ENCODE data around the gene GGACT. TPM values are rescaled to one million over a fixed set of nuclear protein-coding genes. Genes with fewer than 3 reads are reported as not detected.

Gene GGACT
- total RNA-seq, 1 experiment from 2014 or later: 2.5 TPM

- TF ChIP-seq CTCF (IDR thresholded peaks at IDR 0.05): no peak
- TF ChIP-seq SIN3A (IDR thresholded peaks at IDR 0.05; ENCODE audit: borderline replicate concordance, insufficient read depth, low read depth, low read length): no peak
- no peak for TF ChIP-seq REST (IDR thresholded peaks at IDR 0.05; ENCODE audit: insufficient read depth in 1 of 2, low read depth in 2 of 2, low read length in 1 of 2)
- TF ChIP-seq POLR2AphosphoS5 (IDR thresholded peaks at IDR 0.05; ENCODE audit: low read depth, low read length): no peak
- in situ Hi-C loops (cut with HindIII; ENCODE audit: low pct_unique_long_range_greater_than_20kb, low sequenced_read_pairs): no loop called here
- H3K36me3 ChIP-seq (ENCODE audit: control insufficient read depth, insufficient read depth, low read length): no peaks in the 10 kb centered on the region
- ChIA-PET POLR2A (no interaction called here), CTCF (no interaction called here)
- no peaks in the 10 kb centered on the region for H3K27me3 ChIP-seq (ENCODE audit: control insufficient read depth, insufficient read depth, low read length)
- no peaks in the 10 kb centered on the region; the same call in 1 of the 2 replicates for H3K4me1 ChIP-seq (ENCODE audit: control insufficient read depth, insufficient read depth, low read length)
- BruUV-seq (replicated peaks): no TSS peak
- ATAC-seq (no peak), DNase-seq (ENCODE audit: low read depth, low spot score) (no peak)
- H3K4me3 ChIP-seq (ENCODE audit: low read depth in 2 of 2, low read length in 2 of 2): no peak overlapping the region
- intact Hi-C loops (cut with micrococcal nuclease; ENCODE audit: unreplicated experiment): no loop called here
- no peak overlapping the region for H3K27ac ChIP-seq (ENCODE audit: low read length)
- H3K9me3 ChIP-seq (ENCODE audit: control insufficient read depth, insufficient read depth, low read depth, low read length): no peaks in the 10 kb centered on the region
Observed at GRCh38 chr13:100521851-100522617, 66.6 kb downstream of the GGACT start.

GRCh38 chr13:100520936-100521850 is 67.4 kb downstream of the GGACT start:
- BruUV-seq (replicated peaks): no TSS peak
- in situ Hi-C loops (cut with HindIII; ENCODE audit: low pct_unique_long_range_greater_than_20kb, low sequenced_read_pairs) (no loop called here), intact Hi-C loops (cut with micrococcal nuclease; ENCODE audit: unreplicated experiment) (no loop called here)
- H3K27ac ChIP-seq (ENCODE audit: low read length): no peak overlapping the region
- POLR2A ChIA-PET: no interaction called here
- TF ChIP-seq REST (IDR thresholded peaks at IDR 0.05; ENCODE audit: insufficient read depth in 1 of 2, low read depth in 2 of 2, low read length in 1 of 2) (no peak), POLR2AphosphoS5 (IDR thresholded peaks at IDR 0.05; ENCODE audit: low read depth, low read length) (no peak), TCF7L2 (IDR thresholded peaks at IDR 0.05; ENCODE audit: low read depth, low read length) (no peak), CTCF (IDR thresholded peaks at IDR 0.05) (no peak), SIN3A (IDR thresholded peaks at IDR 0.05; ENCODE audit: borderline replicate concordance, insufficient read depth, low read depth, low read length) (no peak)
- H3K4me1 ChIP-seq (ENCODE audit: control insufficient read depth, insufficient read depth, low read length): no peaks in the 10 kb centered on the region; the same call in 1 of the 2 replicates
- no peaks in the 10 kb centered on the region for H3K27me3 ChIP-seq (ENCODE audit: control insufficient read depth, insufficient read depth, low read length)
- no peak overlapping the region for H3K4me3 ChIP-seq (ENCODE audit: low read depth in 2 of 2, low read length in 2 of 2)
- CTCF ChIA-PET: no interaction called here
- no peaks in the 10 kb centered on the region for H3K9me3 ChIP-seq (ENCODE audit: control insufficient read depth, insufficient read depth, low read depth, low read length)
- no peak for DNase-seq (ENCODE audit: low read depth, low spot score)
- no peaks in the 10 kb centered on the region for H3K36me3 ChIP-seq (ENCODE audit: control insufficient read depth, insufficient read depth, low read length)
- no peak for ATAC-seq

Measured in Panc1 (cell line).